ENCODE data around the gene BACE1.

- no peak for TF ChIP-seq CTCF (IDR thresholded peaks at IDR 0.05; ENCODE audit: extremely low read depth in 1 of 2, insufficient read depth in 1 of 2, low read depth in 1 of 2, low read length in 2 of 2)
- no peak for TF ChIP-seq JUN (IDR thresholded peaks at IDR 0.05; ENCODE audit: borderline replicate concordance, insufficient read depth, insufficient read length, low read depth)
These were observed 1.2 kb downstream of the BACE1 start for GRCh38 chr11:117314840-117315239.

All from endothelial cell of umbilical vein (primary cell).